Liver (tissue), 9 donors: ENCODE data around the gene GLIPR2. TPM values are rescaled to one million over a fixed set of nuclear protein-coding genes. Genes with fewer than 3 reads are reported as not detected.

Experiments
- DNase-seq: peaks from one replicate; pipeline ENCODE4 v3.0.0-alpha.2; 2017; ENCODE audit warnings: low spot score
- H3K27ac ChIP-seq, 2 donors: one replicate each; pipeline ENCODE4 v1.7.0; 2013; ENCODE audit warnings: inconsistent platforms in 2 of 2, low read length in 2 of 2, control low read depth in 1 of 2, low read depth in 1 of 2, mild to moderate bottlenecking in 1 of 2
- H3K27me3 ChIP-seq, 4 donors: one replicate each; pipeline versions ENCODE4 v1.6.1 to v1.7.0; 2013; ENCODE audit warnings: low read length in 3 of 4, inconsistent platforms in 1 of 4, mild to moderate bottlenecking in 1 of 4, moderate library complexity in 1 of 4; ENCODE audit not compliant: control insufficient read depth in 4 of 4, insufficient read depth in 4 of 4
- H3K36me3 ChIP-seq, 4 donors: one replicate each; pipeline versions ENCODE4 v1.6.1 to v1.7.0; 2013; ENCODE audit warnings: low read length in 3 of 4, mild to moderate bottlenecking in 3 of 4, low read depth in 1 of 4, moderate library complexity in 1 of 4; ENCODE audit not compliant: control insufficient read depth in 4 of 4, insufficient read depth in 3 of 4
- H3K4me1 ChIP-seq, 4 donors: one replicate each; pipeline versions ENCODE4 v1.6.1 to v1.7.0; 2013; ENCODE audit warnings: low read length in 3 of 4, mild to moderate bottlenecking in 3 of 4, moderate library complexity in 1 of 4; ENCODE audit not compliant: control insufficient read depth in 4 of 4, insufficient read depth in 4 of 4
- H3K4me3 ChIP-seq, 3 donors: one replicate each; pipeline versions ENCODE4 v1.6.1 to v1.7.0; 2013; ENCODE audit warnings: low read length in 3 of 3, control low read depth in 1 of 3, low read depth in 1 of 3, mild to moderate bottlenecking in 1 of 3
- H3K9ac ChIP-seq, 2 donors: one replicate each; pipeline ENCODE4 v1.7.0; 2013; ENCODE audit warnings: low read length in 2 of 2, mild to moderate bottlenecking in 2 of 2, moderate library complexity in 2 of 2, control low read depth in 1 of 2, low read depth in 1 of 2
- H3K9me3 ChIP-seq, 4 donors: one replicate each; pipeline versions ENCODE4 v1.6.1 to v1.7.0; 2013; ENCODE audit warnings: low read length in 3 of 4; ENCODE audit not compliant: control insufficient read depth in 4 of 4
- ATF3 ChIP-seq: IDR thresholded peaks from 2 replicates; pipeline ENCODE4 v1.6.1; 2016; ENCODE audit warnings: antibody characterized with exemption
- CTCF ChIP-seq: fragments of 150-350 bp; IDR thresholded peaks from 2 replicates; pipeline ENCODE4 v1.5.1; 2017; ENCODE audit warnings: improper control_type of control experiment, low read depth, low read length; ENCODE audit not compliant: missing input control
- EGR1 ChIP-seq, 2 donors: IDR thresholded peaks; 2 replicates each; pipeline ENCODE4 v1.6.1; 2016 to 2018; ENCODE audit warnings: antibody characterized with exemption in 2 of 2, low read depth in 2 of 2
- FOXA2 ChIP-seq: IDR thresholded peaks from 2 replicates; pipeline ENCODE4 v1.6.1; 2016; ENCODE audit warnings: antibody characterized with exemption
- GABPA ChIP-seq, 2 donors: IDR thresholded peaks in 1 of 2; conservative IDR thresholded peaks in 1 of 2; 2 replicates each; pipeline ENCODE4 v1.6.1; 2016; ENCODE audit warnings: antibody characterized with exemption in 2 of 2, mild to moderate bottlenecking in 1 of 2, moderate library complexity in 1 of 2
- HNF4A ChIP-seq, 2 donors: conservative IDR thresholded peaks; 2 replicates each; pipeline ENCODE4 v1.6.1; 2016; ENCODE audit warnings: antibody characterized with exemption in 2 of 2, mild to moderate bottlenecking in 2 of 2
- HNF4G ChIP-seq: IDR thresholded peaks from 2 replicates; pipeline ENCODE4 v1.6.1; 2016; ENCODE audit warnings: antibody characterized with exemption
- JUND ChIP-seq, 2 donors: IDR thresholded peaks; 2 replicates each; pipeline ENCODE4 v1.6.1; 2016; ENCODE audit warnings: antibody characterized with exemption in 2 of 2
- MAX ChIP-seq: IDR thresholded peaks from 2 replicates; pipeline ENCODE4 v1.6.1; 2016; ENCODE audit warnings: antibody characterized with exemption
- NR2F2 ChIP-seq: IDR thresholded peaks from 2 replicates; pipeline ENCODE4 v1.6.1; 2016; ENCODE audit warnings: antibody characterized with exemption
- RAD21 ChIP-seq, 2 donors: IDR thresholded peaks; 2 replicates each; pipeline ENCODE4 v1.6.1; 2016; ENCODE audit warnings: antibody characterized with exemption in 2 of 2, mild to moderate bottlenecking in 2 of 2
- REST ChIP-seq: IDR thresholded peaks from 2 replicates; pipeline ENCODE4 v1.6.1; 2016; ENCODE audit warnings: antibody characterized with exemption, mild to moderate bottlenecking
- RXRA ChIP-seq, 2 donors: IDR thresholded peaks; 2 replicates each; pipeline ENCODE4 v1.6.1; 2017 to 2018; ENCODE audit warnings: antibody characterized with exemption in 2 of 2, mild to moderate bottlenecking in 1 of 2
- TAF1 ChIP-seq: conservative IDR thresholded peaks from 2 replicates; pipeline ENCODE4 v1.6.1; 2016; ENCODE audit warnings: antibody characterized with exemption, mild to moderate bottlenecking
- ZBTB33 ChIP-seq: IDR thresholded peaks from 2 replicates; pipeline ENCODE4 v1.6.1; 2016; ENCODE audit warnings: antibody characterized with exemption
- WGBS: extraction: QIAGEN DNeasy Blood & Tissue Kit; methylation state at CpG from one replicate; pipeline ENCODE4 v1.1.7; 2013; 5-methylcytosine and 5-hydroxymethylcytosine counted together
- polyA plus RNA-seq, 2 donors: library from polyadenylated mRNA; stranded (reverse) in 1 of 2; unstranded in 1 of 2; fragments of 200-250 nt in 1 of 2; fragments of >200 nt in 1 of 2; fragmentation: Nextera tagmentation in 1 of 2; extraction: Ambion mirVana in 1 of 2; gene quantifications; one replicate each; pipeline versions ENCODE4 v1.2.1 to v1.2.3, GENCODE V29; 2013 to 2015
- total RNA-seq, 2 donors: library from RNA; depleted of rRNA; stranded (reverse); fragments of >200 nt; gene quantifications; one replicate each; pipeline ENCODE4 v1.2.3, GENCODE V29; 2014
- donor health status: healthy.
- donor health status: healthy.
- donor health status: healthy.
- donor health status: healthy.
- donor health status: healthy.

Gene GLIPR2
- total and polyA plus RNA-seq, 4 donors: 1.7 to 17.6 (median 2.9) TPM

GRCh38 chr9:36121971-36122370 lies 14.6 kb upstream of the GLIPR2 start (continued):
- TF ChIP-seq JUND (IDR thresholded peaks at IDR 0.05) (no peak), CTCF (no peak), HNF4G (no peak), EGR1 (IDR thresholded peaks at IDR 0.05; ENCODE audit: low read depth in 2 of 2) (no peak), ATF3 (no peak)

GRCh38 chr9:36123515-36123914 lies 13.0 kb upstream of the GLIPR2 start:
- Histone ChIP-seq H3K36me3 (peaks cover 0 to 2% (median 0%) of the 10 kb centered on the region in 4 donors), H3K27ac (no peak overlapping the region), H3K4me1 (peaks cover 0 to 3% (median 0%) of the 10 kb centered on the region in 4 donors), H3K9me3 (no peaks in the 10 kb centered on the region), H3K27me3 (no peaks in the 10 kb centered on the region), H3K4me3 (no peak overlapping the region), H3K9ac (no peak overlapping the region)
- DNase-seq: no peak
- no peak for TF ChIP-seq EGR1 (IDR thresholded peaks at IDR 0.05; ENCODE audit: low read depth in 2 of 2)
- TF ChIP-seq CTCF: no peak
- TF ChIP-seq HNF4A (conservative IDR thresholded peaks at IDR 0.05): no peak
- TF ChIP-seq MAX: no peak
- no peak for TF ChIP-seq RAD21 (IDR thresholded peaks at IDR 0.05)
- TF ChIP-seq ATF3: no peak
- no peak for TF ChIP-seq JUND (IDR thresholded peaks at IDR 0.05)
- TF ChIP-seq TAF1: no peak
- TF ChIP-seq NR2F2: no peak
- no peak for TF ChIP-seq FOXA2
- no peak for TF ChIP-seq ZBTB33
- no peak for TF ChIP-seq GABPA (IDR thresholded peaks at IDR 0.05 in 1 of 2, conservative IDR thresholded peaks at IDR 0.05 in 1 of 2)
- no peak for TF ChIP-seq RXRA (IDR thresholded peaks at IDR 0.05)
- no peak for TF ChIP-seq REST
- WGBS: 90% methylated on average over 2 of the region's 2 CpGs
